Adrenal gland (tissue), 5 donors: ENCODE data around the gene PRDM15.

ENCODE experiments used
- CTCF ChIP-seq, 6 experiments: fragments of 450-650 bp in 4 of 6; fragments of 200-600 bp in 2 of 6; sonication (generic) in 1 of 6; IDR thresholded peaks; 1 replicate in 5 of 6; 2 replicates in 1 of 6; pipeline versions ENCODE4 v1.5.1 to v1.8.0; 2016 to 2021; ENCODE audit warnings: antibody characterized with exemption in 6 of 6, mild to moderate bottlenecking in 2 of 6, moderate library complexity in 1 of 6
- POLR2A ChIP-seq, 2 donors: fragments of 450-650 bp; IDR thresholded peaks; one replicate each; pipeline ENCODE4 v1.6.1; 2017; ENCODE audit warnings: antibody characterized with exemption in 2 of 2, mild to moderate bottlenecking in 2 of 2, moderate library complexity in 1 of 2
- donor health status: DM: no; HTN: no; CAD: no.

GRCh38 chr21:41796476-41797080 lies 82.6 kb downstream of the PRDM15 start:
- TF ChIP-seq CTCF (IDR thresholded peaks at IDR 0.05), result no peak
- TF ChIP-seq POLR2A (IDR thresholded peaks at IDR 0.05), result no peak
